HepG2 (cell line): Measurements from ENCODE around the gene GPBP1. TPM values are rescaled to one million over a fixed set of nuclear protein-coding genes. Genes with fewer than 3 reads are reported as not detected.

Experiments
- ATAC-seq: fragments of 200-7000 bp; cut with Tn5 transposase; 3 replicates; pipeline ENCODE4 v1.9.1; 2020; ENCODE audit warnings: mild to moderate bottlenecking, moderate library complexity
- BruUV-seq: library from RNA; stranded (reverse); fragments of 400-500 nt; replicated peaks from 2 replicates; lab custom pipeline; 2021; lab: Mats Ljungman, UMichigan
- CTCF ChIA-PET: fragments of 300-600 bp; formaldehyde crosslinking; extraction: SDS; loops from one replicate; lab custom pipeline; 2021; ENCODE audit warnings: low total read pairs, inconsistent platforms, low intra/inter-chr PET ratio; lab: Yijun Ruan, JAX
- POLR2A ChIA-PET: fragments of 350-600 bp; sonication (Branson Sonifier 250); formaldehyde crosslinking; loops from one replicate; lab custom pipeline; 2020; ENCODE audit warnings: antibody characterized with exemption, inconsistent platforms; lab: Yijun Ruan, JAX
- DNase-seq: peaks from one replicate; pipeline ENCODE4 v3.0.0-alpha.2; 2015; ENCODE audit warnings: low spot score
- FAIRE-seq: peaks from 3 replicates; lab custom pipeline; 2011; peaks lifted over from hg19 to GRCh38; lab: Jason Lieb, UNC
- H2AFZ ChIP-seq: one replicate; pipeline ENCODE4 v1.6.1; 2011; ENCODE audit warnings: low read length, inconsistent platforms
- H3K27ac ChIP-seq: fragments of 300-600 bp; 3 replicates; pipeline ENCODE4 v1.8.0; 2011; ENCODE audit warnings: mixed run types, mild to moderate bottlenecking, mixed read lengths, low read length, inconsistent platforms; ENCODE audit not compliant: insufficient read depth; ENCODE audit errors: extremely low read length
- H3K27me3 ChIP-seq, 2 experiments: fragments of 200-600 bp in 1 of 2; 2 replicates in 1 of 2; 3 replicates in 1 of 2; pipeline versions ENCODE4 v1.6.0 to v1.8.0; 2011; ENCODE audit warnings: low read length in 2 of 2, mild to moderate bottlenecking in 2 of 2, moderate library complexity in 2 of 2, inconsistent platforms in 1 of 2; ENCODE audit not compliant: insufficient read depth in 2 of 2, control insufficient read depth in 1 of 2
- H3K36me3 ChIP-seq, 2 experiments: fragments of 200-600 bp in 1 of 2; replicated peaks in 1 of 2; 2 replicates in 1 of 2; 3 replicates in 1 of 2; pipeline versions ENCODE4 v1.5.1 to v1.8.0; 2011; ENCODE audit warnings: low read length in 2 of 2, inconsistent platforms in 1 of 2; ENCODE audit not compliant: insufficient read depth in 2 of 2, control insufficient read depth in 1 of 2
- H3K4me1 ChIP-seq: 2 replicates; pipeline ENCODE4 v1.5.1; 2012; ENCODE audit warnings: low read length, inconsistent platforms; ENCODE audit not compliant: insufficient read depth
- H3K4me2 ChIP-seq: 2 replicates; pipeline ENCODE4 v1.6.0; 2011; ENCODE audit warnings: low read depth, low read length, inconsistent platforms
- H3K4me3 ChIP-seq, 3 experiments: fragments of 200-600 bp in 1 of 3; sonication (generic), shearing (Covaris generic) in 1 of 3; replicated peaks in 1 of 3; 2 replicates each; pipeline ENCODE4 v1.5.1; 2011 to 2016; ENCODE audit warnings: low read length in 3 of 3, inconsistent platforms in 2 of 3, low read depth in 2 of 3, mild to moderate bottlenecking in 2 of 3, control low read depth in 1 of 3, mixed read lengths in 1 of 3; ENCODE audit not compliant: insufficient read depth in 1 of 3
- H3K79me2 ChIP-seq: one replicate; pipeline ENCODE4 v1.6.1; 2011; ENCODE audit warnings: low read length, inconsistent platforms; ENCODE audit not compliant: insufficient read depth
- H3K9ac ChIP-seq: 2 replicates; pipeline ENCODE4 v1.6.0; 2011; ENCODE audit warnings: mild to moderate bottlenecking, low read depth, low read length, inconsistent platforms; ENCODE audit not compliant: insufficient read depth
- H3K9me3 ChIP-seq: 2 replicates; pipeline ENCODE4 v1.5.1; 2012; ENCODE audit warnings: mild to moderate bottlenecking, low read length
- H4K20me1 ChIP-seq: 2 replicates; pipeline ENCODE4 v1.6.0; 2011; ENCODE audit warnings: inconsistent platforms, mild to moderate bottlenecking, low read length, moderate library complexity; ENCODE audit not compliant: insufficient read depth
- SMAD9 ChIP-seq: sonication (generic); formaldehyde crosslinking; IDR thresholded peaks from 2 replicates; pipeline ENCODE4 v1.5.1; 2020; ENCODE audit warnings: mild to moderate bottlenecking, missing genetic modification reagents
- TFAP4 ChIP-seq: sonication (generic); IDR thresholded peaks from 2 replicates; pipeline ENCODE4 v1.6.1; 2016; ENCODE audit warnings: low read depth, borderline replicate concordance
- ZNF281 ChIP-seq: sonication (generic); formaldehyde crosslinking; IDR thresholded peaks from 2 replicates; pipeline ENCODE4 v1.4.0; 2020; ENCODE audit warnings: missing genetic modification reagents, borderline replicate concordance
- WGBS: methylation state at CpG from one replicate; pipeline ENCODE4 v1.1.6; 2017; ENCODE audit warnings: low lambda C conversion rate; 5-methylcytosine and 5-hydroxymethylcytosine counted together
- in situ Hi-C: cut with HindIII; loops from 2 replicates; pipeline ENCODE4 v1.10.0; 2017; ENCODE audit warnings: low pct_unique_long_range_greater_than_20kb; ENCODE audit not compliant: extremely low pct_ligation_motif_present
- intact Hi-C: fragments of 100-400 bp; cut with micrococcal nuclease; formaldehyde crosslinking; loops from one replicate; pipeline ENCODE4 v1.10.0; 2022; ENCODE audit not compliant: unreplicated experiment
- polyA plus RNA-seq, 8 experiments: library from polyadenylated mRNA; depleted of rRNA in 3 of 8; stranded (reverse) in 7 of 8; unstranded in 1 of 8; fragments of >200 nt; fragmentation: Illumina TruSeq in 4 of 8; extraction: Trizol in 4 of 8; gene quantifications; 2 replicates each; pipeline versions ENCODE4 v1.2.1 to v1.2.3, GENCODE V29; 2011 to 2016; ENCODE audit warnings: low read depth in 4 of 8, missing spikeins in 1 of 8, mixed read lengths in 1 of 8; ENCODE audit not compliant: insufficient read depth in 1 of 8
- total RNA-seq, 5 experiments: library from RNA; depleted of rRNA; stranded (reverse); fragments of >200 nt; fragmentation: Illumina TruSeq; extraction: Trizol; gene quantifications; 2 replicates each; pipeline ENCODE4 v1.2.3, GENCODE V29; 2016; ENCODE audit warnings: low read depth in 1 of 5

GPBP1 gene
- total and polyA plus RNA-seq, 2 of the 13 experiments (the other 11 are each of a cell fraction or from before 2014, with no cell fraction given): 27.1 to 72.2 TPM

GRCh38 chr5:57175551-57176309 lies 1.9 kb downstream of the GPBP1 start:
- peak overlapping the region; percentile 97 for H3K27ac ChIP-seq
- peaks cover 32% of the 10 kb centered on the region for H3K4me1 ChIP-seq
- H2AFZ ChIP-seq: no peak overlapping the region
- in situ Hi-C loops (no loop called here), intact Hi-C loops (loop anchor here (10.0 kb wide), 1 partner anchor 519 kb away; no protein-coding TSS in a partner anchor)
- peaks cover 0 to 8% of the 10 kb centered on the region in 2 experiments; a peak in 1 of 5 replicates for H3K36me3 ChIP-seq
- FAIRE-seq (no peak), ATAC-seq (no peak), DNase-seq (no peak)
- peaks cover 55% of the 10 kb centered on the region for H4K20me1 ChIP-seq
- no TSS peak for BruUV-seq
- POLR2A ChIA-PET: no interaction called here
- 0 out of 2 replicates have a peak, but pooled peaks have one; percentile 14 for TF ChIP-seq TFAP4
- TF ChIP-seq SMAD9 (CRISPR knock-in tag): no peak
- TF ChIP-seq ZNF281 (CRISPR knock-in tag): 0 out of 2 replicates have a peak, but pooled peaks have one; percentile 35
- H3K4me2 ChIP-seq: peak overlapping the region; percentile 83
- no peaks in the 10 kb centered on the region; a peak in 1 of 5 replicates for H3K27me3 ChIP-seq
- peak overlapping the region; percentile 90 to 94 (median 94) for H3K4me3 ChIP-seq
- 2% methylated on average over 11 of the region's 11 CpGs for WGBS
- peak overlapping the region; percentile 97 for H3K9ac ChIP-seq
- no peaks in the 10 kb centered on the region for H3K9me3 ChIP-seq
- CTCF ChIA-PET: no interaction called here
- peaks cover 69% of the 10 kb centered on the region for H3K79me2 ChIP-seq
